Neuronal stem cell (in vitro differentiated cells): ENCODE results near the gene BCL11B.

Experiments
- DNase-seq: peaks from one replicate; pipeline ENCODE4 v3.0.0-alpha.2; 2013; ENCODE audit warnings: low spot score
- H2AFZ ChIP-seq: one replicate; pipeline ENCODE4 v1.6.1; 2013; ENCODE audit warnings: mild to moderate bottlenecking, low read length, inconsistent platforms
- H2AK5ac ChIP-seq: 2 replicates; pipeline ENCODE4 v1.6.1; 2013; ENCODE audit warnings: low read depth, mild to moderate bottlenecking, inconsistent platforms, low read length, moderate library complexity, mixed read lengths
- H2BK120ac ChIP-seq: 2 replicates; pipeline ENCODE4 v1.6.1; 2013; ENCODE audit warnings: low read depth, mild to moderate bottlenecking, inconsistent platforms, low read length, moderate library complexity, mixed read lengths
- H2BK12ac ChIP-seq: one replicate; pipeline ENCODE4 v1.6.1; 2013; ENCODE audit warnings: low read length, inconsistent platforms
- H2BK15ac ChIP-seq: 2 replicates; pipeline ENCODE4 v1.6.1; 2013; ENCODE audit warnings: mild to moderate bottlenecking, low read length, inconsistent platforms, mixed read lengths
- H2BK5ac ChIP-seq: one replicate; pipeline ENCODE4 v1.6.1; 2013; ENCODE audit warnings: inconsistent platforms, mild to moderate bottlenecking, low read length, moderate library complexity
- H3K14ac ChIP-seq: one replicate; pipeline ENCODE4 v1.6.1; 2013; ENCODE audit warnings: low read length, inconsistent platforms
- H3K18ac ChIP-seq: 2 replicates; pipeline ENCODE4 v1.6.1; 2013; ENCODE audit warnings: low read length, inconsistent platforms
- H3K23ac ChIP-seq: 2 replicates; pipeline ENCODE4 v1.6.1; 2013; ENCODE audit warnings: low read depth, mild to moderate bottlenecking, mixed read lengths, low read length, inconsistent platforms; ENCODE audit not compliant: poor library complexity
- H3K27ac ChIP-seq: replicated peaks from 3 replicates; pipeline ENCODE4 v1.5.1; 2013; ENCODE audit warnings: low read length, inconsistent platforms
- H3K27me3 ChIP-seq, 3 experiments: 2 replicates each; pipeline ENCODE4 v1.6.1; 2013; ENCODE audit warnings: low read length in 3 of 3, mild to moderate bottlenecking in 2 of 3, inconsistent platforms in 1 of 3, low read depth in 1 of 3, mixed read lengths in 1 of 3, moderate library complexity in 1 of 3; ENCODE audit not compliant: control insufficient read depth in 3 of 3, insufficient read depth in 3 of 3
- H3K36me3 ChIP-seq, 2 donors: replicated peaks in 1 of 2; 2 replicates each; pipeline ENCODE4 v1.6.1; 2013; ENCODE audit warnings: low read length in 2 of 2; ENCODE audit not compliant: control insufficient read depth in 2 of 2, insufficient read depth in 2 of 2
- H3K4ac ChIP-seq: 2 replicates; pipeline ENCODE4 v1.6.1; 2013; ENCODE audit warnings: inconsistent platforms, mild to moderate bottlenecking, low read length, moderate library complexity
- H3K4me1 ChIP-seq, 2 donors: 1 replicate in 1 of 2; 2 replicates in 1 of 2; pipeline ENCODE4 v1.6.1; 2013; ENCODE audit warnings: low read length in 2 of 2, low read depth in 1 of 2; ENCODE audit not compliant: control insufficient read depth in 2 of 2, insufficient read depth in 1 of 2
- H3K4me2 ChIP-seq: one replicate; pipeline ENCODE4 v1.6.1; 2013; ENCODE audit warnings: mild to moderate bottlenecking, low read length, inconsistent platforms; ENCODE audit not compliant: insufficient read depth, poor library complexity, severe bottlenecking
- H3K4me3 ChIP-seq, 2 donors: 2 replicates each; pipeline ENCODE4 v1.5.1; 2013; ENCODE audit warnings: low read length in 2 of 2, mild to moderate bottlenecking in 2 of 2, inconsistent platforms in 1 of 2, moderate library complexity in 1 of 2
- H3K79me1 ChIP-seq: one replicate; pipeline ENCODE4 v1.6.1; 2013; ENCODE audit warnings: low read depth, mild to moderate bottlenecking, inconsistent platforms, low read length, moderate library complexity
- H3K9ac ChIP-seq: one replicate; pipeline ENCODE4 v1.6.1; 2013; ENCODE audit warnings: mild to moderate bottlenecking, low read depth, low read length, inconsistent platforms; ENCODE audit not compliant: poor library complexity
- H3K9me3 ChIP-seq, 2 donors: replicated peaks in 1 of 2; 2 replicates each; pipeline versions ENCODE3 to v1.6.1; 2013; ENCODE audit warnings: low read length in 2 of 2, mild to moderate bottlenecking in 2 of 2, inconsistent platforms in 1 of 2, low read depth in 1 of 2, mixed read lengths in 1 of 2, moderate library complexity in 1 of 2; ENCODE audit not compliant: control insufficient read depth in 2 of 2, insufficient read depth in 1 of 2
- H4K8ac ChIP-seq: one replicate; pipeline ENCODE4 v1.6.1; 2013; ENCODE audit warnings: low read depth, mild to moderate bottlenecking, inconsistent platforms, low read length, moderate library complexity
- H4K91ac ChIP-seq: one replicate; pipeline ENCODE4 v1.6.1; 2013; ENCODE audit warnings: low read length, low read depth, mild to moderate bottlenecking, inconsistent platforms; ENCODE audit not compliant: poor library complexity
- WGBS, 2 donors: extraction: QIAGEN DNeasy Blood & Tissue Kit; methylation state at CpG; one replicate each; pipeline ENCODE4 v1.1.7; 2013; ENCODE audit warnings: missing lambda C conversion rate in 2 of 2, mixed read lengths in 1 of 2; ENCODE audit not compliant: insufficient read length in 2 of 2, insufficient replicate concordance in 1 of 2; ENCODE audit errors: extremely low coverage in 2 of 2; 5-methylcytosine and 5-hydroxymethylcytosine counted together

BCL11B gene

GRCh38 chr14:99263564-99264330, 8.2 kb downstream of the BCL11B start:
- Histone ChIP-seq H3K27ac (no peak overlapping the region), H3K4me2 (no peak overlapping the region), H3K9me3 (no peaks in the 10 kb centered on the region), H2BK120ac (no peak overlapping the region), H4K8ac (no peak overlapping the region), H3K4ac (no peak overlapping the region), H3K18ac (no peak overlapping the region), H2BK15ac (no peak overlapping the region), H2BK12ac (no peak overlapping the region), H3K79me1 (no peaks in the 10 kb centered on the region), H3K23ac (no peak overlapping the region), H3K4me3 (no peak overlapping the region), H2AK5ac (no peak overlapping the region), H2BK5ac (no peak overlapping the region), H3K36me3 (no peaks in the 10 kb centered on the region), H3K9ac (no peak overlapping the region), H2AFZ (no peak overlapping the region), H3K27me3 (peaks cover 0 to 99% (median 29%) of the 10 kb centered on the region in 3 experiments), H3K4me1 (peaks cover 0 to 10% of the 10 kb centered on the region in 2 donors), H4K91ac (no peak overlapping the region), H3K14ac (no peak overlapping the region)
- WGBS, 2 donors: no CpG with 5 or more reads among the region's 8 CpGs
- DNase-seq: no peak

GRCh38 chr14:99262977-99263448, 9.0 kb downstream of the BCL11B start:
- no peak overlapping the region for H2BK15ac ChIP-seq
- DNase-seq: no peak
- peaks cover 0 to 10% of the 10 kb centered on the region in 2 donors for H3K4me1 ChIP-seq
- H3K79me1 ChIP-seq: no peaks in the 10 kb centered on the region
- H4K91ac ChIP-seq: no peak overlapping the region
- H2AFZ ChIP-seq: no peak overlapping the region
- WGBS, 2 donors: no CpG with 5 or more reads among the region's 11 CpGs
- no peak overlapping the region for H3K14ac ChIP-seq
- H4K8ac ChIP-seq: no peak overlapping the region
- H3K23ac ChIP-seq: no peak overlapping the region
- H3K27me3 ChIP-seq: peaks cover 0 to 99% (median 22%) of the 10 kb centered on the region in 3 experiments
- H2BK120ac ChIP-seq: no peak overlapping the region
- H2BK5ac ChIP-seq: no peak overlapping the region
- peak overlapping the region; percentile 53 for H3K18ac ChIP-seq
- no peak overlapping the region for H3K4me3 ChIP-seq
- H3K9ac ChIP-seq: no peak overlapping the region
- no peaks in the 10 kb centered on the region for H3K36me3 ChIP-seq
- H2BK12ac ChIP-seq: no peak overlapping the region
- H3K4me2 ChIP-seq: no peak overlapping the region
- H2AK5ac ChIP-seq: no peak overlapping the region
- no peak overlapping the region for H3K27ac ChIP-seq
- no peak overlapping the region for H3K4ac ChIP-seq
- no peaks in the 10 kb centered on the region for H3K9me3 ChIP-seq

- H2BK15ac ChIP-seq: no peak overlapping the region
Observed at GRCh38 chr14:99261912-99262787, 9.8 kb downstream of the BCL11B start.

More at GRCh38 chr14:99261912-99262787, 9.8 kb downstream of the BCL11B start:
- H2BK12ac ChIP-seq: no peak overlapping the region
- H3K27me3 ChIP-seq: peaks cover 0 to 99% (median 15%) of the 10 kb centered on the region in 3 experiments
- no peak overlapping the region for H2AFZ ChIP-seq
- no peak overlapping the region for H4K8ac ChIP-seq
- H4K91ac ChIP-seq: no peak overlapping the region
- no peaks in the 10 kb centered on the region for H3K36me3 ChIP-seq
- DNase-seq: no peak
- H3K4ac ChIP-seq: no peak overlapping the region
- peaks cover 0 to 11% of the 10 kb centered on the region in 2 donors for H3K4me1 ChIP-seq
- H2BK120ac ChIP-seq: no peak overlapping the region
- no peak overlapping the region for H3K27ac ChIP-seq
- H3K79me1 ChIP-seq: no peaks in the 10 kb centered on the region
- H3K4me3 ChIP-seq: no peak overlapping the region
- WGBS, 2 donors: no CpG with 5 or more reads among the region's 25 CpGs
- no peak overlapping the region for H2BK5ac ChIP-seq
- H3K14ac ChIP-seq: no peak overlapping the region
- H3K23ac ChIP-seq: no peak overlapping the region
- no peak overlapping the region for H2AK5ac ChIP-seq
- H3K18ac ChIP-seq: no peak overlapping the region
- H3K9me3 ChIP-seq: no peaks in the 10 kb centered on the region
- no peak overlapping the region for H3K9ac ChIP-seq
- no peak overlapping the region for H3K4me2 ChIP-seq
